C4-2B (cell line): Measurements from ENCODE around the gene CXXC5.

ENCODE experiments used
- H3K27ac ChIP-seq: fragments of 450-650 bp; 2 replicates; pipeline ENCODE4 v1.5.1; 2017
- CTCF ChIP-seq: fragments of 450-650 bp; conservative IDR thresholded peaks from 2 replicates; pipeline ENCODE4 v1.5.1; 2017; ENCODE audit warnings: mild to moderate bottlenecking
- ZFX ChIP-seq: fragments of 450-650 bp; IDR thresholded peaks from 2 replicates; pipeline ENCODE4 v1.6.1; 2017

CXXC5 gene

GRCh38 chr5:139705655-139706587, 57.8 kb downstream of the CXXC5 start:
- no peak overlapping the region for H3K27ac ChIP-seq
- TF ChIP-seq CTCF (no peak), ZFX (no peak)

- TF ChIP-seq CTCF (no peak), ZFX (no peak)
- H3K27ac ChIP-seq, result no peak overlapping the region
Observed at GRCh38 chr5:139707445-139708003, 59.4 kb downstream of the CXXC5 start.

- H3K27ac ChIP-seq, result no peak overlapping the region
- no peak for TF ChIP-seq CTCF
- no peak for TF ChIP-seq ZFX
Observed at GRCh38 chr5:139708434-139708861, 60.3 kb downstream of the CXXC5 start.

GRCh38 chr5:139708877-139709581, 60.9 kb downstream of the CXXC5 start:
- no peak overlapping the region for H3K27ac ChIP-seq
- TF ChIP-seq CTCF (no peak), ZFX (no peak)

GRCh38 chr5:139709582-139710318, 61.6 kb downstream of the CXXC5 start:
- TF ChIP-seq CTCF (no peak), ZFX (no peak)
- H3K27ac ChIP-seq, result no peak overlapping the region

GRCh38 chr5:139710319-139711066, 62.3 kb downstream of the CXXC5 start:
- H3K27ac ChIP-seq, result no peak overlapping the region

More at GRCh38 chr5:139710319-139711066, 62.3 kb downstream of the CXXC5 start:
- no peak for TF ChIP-seq CTCF
- no peak for TF ChIP-seq ZFX
